Posterior cingulate gyrus (tissue), 11 donors: ENCODE results near the gene ASTN2.

Source experiments
- DNase-seq, 10 donors: peaks; one replicate each; pipeline versions ENCODE4 v3.0.0 to v3.0.0-alpha.2; 2020 to 2021; ENCODE audit warnings: mixed read lengths in 3 of 10
- intact Hi-C: fragments of 100-400 bp; cut with DNase I; formaldehyde crosslinking; loops from one replicate; pipeline ENCODE4 v1.15.1; 2023

Gene ASTN2

GRCh38 chr9:116409129-116409528 lies 1005.7 kb downstream of the ASTN2 start:
- intact Hi-C loops = no loop called here
- no peak for DNase-seq

- intact Hi-C loops = no loop called here
- no peak for DNase-seq
These were observed 1008.4 kb downstream of the ASTN2 start for GRCh38 chr9:116406469-116406868.

- intact Hi-C loops = no loop called here
- no peak for DNase-seq
These were observed 1009.5 kb downstream of the ASTN2 start for GRCh38 chr9:116405321-116405720.

GRCh38 chr9:116404228-116404627 lies 1010.6 kb downstream of the ASTN2 start:
- DNase-seq = no peak
- intact Hi-C loops = no loop called here

GRCh38 chr9:116403171-116403570 lies 1011.7 kb downstream of the ASTN2 start:
- no peak for DNase-seq

GRCh38 chr9:116395699-116396037 lies 1019.2 kb downstream of the ASTN2 start:
- intact Hi-C loops = no loop called here
- DNase-seq = no peak

More at GRCh38 chr9:116403171-116403570, 1011.7 kb downstream of the ASTN2 start:
- intact Hi-C loops = no loop called here

DNA sequence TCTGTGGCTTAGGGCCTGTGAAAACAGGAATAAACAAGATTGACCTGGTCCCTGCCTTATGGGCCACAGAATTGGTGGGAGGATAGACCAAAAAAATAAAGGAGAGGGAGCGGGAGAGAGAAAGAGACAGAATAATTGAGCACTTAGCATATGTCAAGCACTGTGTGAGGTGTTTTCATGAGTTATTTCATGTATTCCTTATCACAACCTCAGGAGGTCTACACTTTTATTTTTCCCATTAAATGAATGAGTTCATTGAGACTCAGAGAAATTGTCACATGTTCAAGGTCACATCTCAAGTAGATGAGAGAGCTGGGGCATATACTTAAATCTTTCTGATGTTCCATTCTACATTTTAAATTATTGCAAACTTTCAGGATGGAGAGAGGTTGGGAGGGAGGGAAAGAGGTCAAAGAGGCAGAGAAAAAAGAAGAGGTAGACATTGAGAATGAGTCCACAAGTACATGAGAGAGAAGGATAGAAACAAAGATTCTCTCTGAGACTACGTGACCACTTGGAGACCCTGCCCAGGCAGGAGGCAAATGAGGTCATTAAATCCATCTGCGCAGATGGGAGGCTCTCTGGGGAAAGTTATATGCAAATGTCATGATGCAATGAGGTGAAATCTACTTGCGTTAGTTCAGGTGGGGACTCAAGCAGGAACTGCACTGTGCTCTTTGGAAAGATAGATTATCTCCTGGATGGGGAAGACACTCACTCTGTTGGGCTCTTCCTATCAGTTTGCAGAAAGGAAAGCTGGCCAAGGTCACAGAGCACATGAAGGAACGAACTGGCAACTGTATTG lies 1019.8 kb downstream of the ASTN2 start:
- no peak for DNase-seq
- intact Hi-C loops = no loop called here

DNA sequence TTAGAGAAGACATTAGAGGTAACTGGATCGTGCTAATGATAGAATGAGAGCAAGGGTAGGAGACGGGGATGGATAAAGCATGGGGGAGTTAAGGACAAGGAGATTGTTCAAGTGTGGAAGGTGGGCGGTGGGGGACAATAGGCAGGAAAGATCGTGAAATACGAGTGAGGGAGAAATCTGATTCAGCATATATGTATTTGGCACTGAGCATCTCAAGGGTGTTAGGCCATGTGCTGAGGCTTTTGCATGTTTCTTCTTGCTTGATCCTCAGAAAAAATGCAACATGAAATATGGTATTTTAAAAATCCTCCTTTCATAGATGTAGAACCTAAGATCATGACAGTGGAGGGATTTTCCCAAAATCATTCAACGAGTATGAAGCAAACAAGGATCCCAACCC lies 1020.8 kb downstream of the ASTN2 start:
- DNase-seq = no peak
- intact Hi-C loops = no loop called here

- no peak for DNase-seq
- intact Hi-C loops = no loop called here
These were observed 1021.7 kb downstream of the ASTN2 start for GRCh38 chr9:116393198-116393597.

- intact Hi-C loops = no loop called here
These were observed 1023.5 kb downstream of the ASTN2 start for GRCh38 chr9:116391306-116391900.

GRCh38 chr9:116390303-116391228 lies 1024.3 kb downstream of the ASTN2 start:
- no peak for DNase-seq
- intact Hi-C loops = no loop called here

More at GRCh38 chr9:116391306-116391900, 1023.5 kb downstream of the ASTN2 start:
- DNase-seq = peak in 1 of 10 donors; percentile 52

- intact Hi-C loops = no loop called here
- no peak for DNase-seq
These were observed 1025.1 kb downstream of the ASTN2 start for GRCh38 chr9:116389541-116390302.

GRCh38 chr9:116387934-116388698 lies 1026.7 kb downstream of the ASTN2 start:
- DNase-seq = peak in 1 of 10 donors; percentile 56
- intact Hi-C loops = no loop called here

- intact Hi-C loops = no loop called here
- no peak for DNase-seq
These were observed 1030.9 kb downstream of the ASTN2 start for GRCh38 chr9:116383936-116384335.

DNA sequence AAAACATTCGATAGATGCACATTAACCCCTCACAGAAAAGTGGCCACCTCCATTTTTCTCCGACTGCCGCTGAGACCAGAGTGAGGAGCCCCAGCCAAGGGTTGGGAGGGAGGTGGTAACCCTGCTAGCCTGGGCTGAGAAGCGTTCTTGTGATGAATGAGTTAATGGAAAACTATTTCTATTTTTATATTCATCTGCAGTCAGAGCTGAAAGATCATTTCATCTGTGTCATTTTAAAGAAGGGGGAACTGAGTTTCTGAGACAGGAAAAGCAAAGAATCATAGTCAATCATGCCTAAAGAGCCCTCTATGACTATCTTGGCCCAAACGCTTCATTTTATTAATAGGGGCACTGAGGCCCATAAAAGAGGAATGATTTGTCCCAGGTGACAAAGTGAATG lies 1031.7 kb downstream of the ASTN2 start:
- DNase-seq = no peak
- intact Hi-C loops = no loop called here

- intact Hi-C loops = no loop called here
- DNase-seq = no peak
These were observed 1032.8 kb downstream of the ASTN2 start for GRCh38 chr9:116382053-116382452.

GRCh38 chr9:116381350-116381749 lies 1033.5 kb downstream of the ASTN2 start:
- no peak for DNase-seq
- intact Hi-C loops = no loop called here

DNA sequence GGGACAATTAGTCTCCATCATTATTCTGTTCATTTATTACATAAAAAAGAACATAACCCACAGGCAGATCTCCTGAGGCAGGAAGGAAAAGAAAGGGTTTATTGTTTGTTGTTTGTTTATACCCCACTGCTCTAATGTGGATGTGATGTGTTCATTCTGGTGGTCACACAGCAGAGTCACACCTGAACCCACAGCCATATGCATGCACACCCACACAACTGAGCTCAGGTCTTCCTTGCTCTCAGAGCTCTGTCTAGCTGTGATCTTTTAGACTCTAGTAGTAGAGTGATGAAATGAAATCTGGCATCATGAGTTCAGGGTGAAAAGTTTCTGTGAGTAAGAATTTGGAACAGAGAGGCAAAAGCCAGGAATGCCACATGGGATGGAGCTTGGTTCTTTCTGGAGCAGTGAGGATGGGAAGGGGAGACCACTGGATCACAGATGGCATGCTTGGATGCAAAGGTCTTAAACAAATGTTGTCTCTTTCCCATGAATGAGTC lies 1034.3 kb downstream of the ASTN2 start:
- intact Hi-C loops = no loop called here
- no peak for DNase-seq

DNA sequence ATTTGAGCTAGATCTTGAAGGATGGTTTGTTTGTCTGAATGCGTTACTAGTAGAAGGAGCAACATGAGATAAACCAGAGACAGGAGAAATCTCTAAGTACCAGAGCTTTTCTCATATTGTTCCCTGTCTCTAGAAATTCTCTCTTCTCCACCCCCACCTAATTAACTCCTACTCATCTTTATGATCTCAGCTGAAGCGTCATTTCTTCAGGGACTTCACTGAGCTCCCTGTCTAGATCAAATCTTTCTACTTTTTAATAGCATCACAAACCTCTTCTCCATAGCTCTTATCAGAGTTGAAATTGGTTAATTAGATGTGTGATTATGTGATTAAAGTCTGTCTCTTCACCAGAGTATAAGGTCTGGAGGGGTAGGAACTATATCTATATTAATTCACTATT lies 1035.0 kb downstream of the ASTN2 start:
- DNase-seq = no peak
- intact Hi-C loops = no loop called here

DNA sequence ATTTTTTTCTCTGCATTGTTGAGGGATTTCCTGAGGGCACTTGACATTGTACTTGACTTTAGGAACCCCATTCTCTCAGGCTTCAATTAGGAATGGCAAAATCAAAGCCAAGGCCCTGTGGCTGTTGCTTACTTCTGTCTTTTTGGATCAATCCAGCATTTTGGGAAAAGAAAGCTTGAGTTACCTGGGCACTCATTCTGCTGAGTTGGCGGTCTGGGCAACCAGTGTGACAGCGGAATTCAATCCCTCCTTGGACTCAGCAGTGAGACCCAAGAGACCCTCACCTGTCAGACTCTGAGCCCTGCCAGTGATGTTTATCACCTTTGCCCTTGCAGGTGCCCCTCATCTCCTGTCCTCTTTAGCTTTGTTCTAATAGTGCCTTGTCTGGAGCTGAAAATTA lies 1036.0 kb downstream of the ASTN2 start:
- no peak for DNase-seq
- intact Hi-C loops = no loop called here
